H1 (cell line): ENCODE data around the gene ROR1. TPM values are rescaled to one million over a fixed set of nuclear protein-coding genes. Genes with fewer than 3 reads are reported as not detected.

Experiments
- ATF2 ChIP-seq: IDR thresholded peaks from 2 replicates; pipeline ENCODE4 v1.6.1; 2012; ENCODE audit warnings: low read length, inconsistent platforms
- BCL11A ChIP-seq, 2 experiments: IDR thresholded peaks; one replicate each; pipeline ENCODE4 v1.6.1; 2011; ENCODE audit warnings: low read depth in 2 of 2, low read length in 2 of 2, mild to moderate bottlenecking in 2 of 2
- CHD7 ChIP-seq: fragments of 300-600 bp; sonication (generic); IDR thresholded peaks from 2 replicates; pipeline ENCODE4 v1.7.1; 2012; ENCODE audit warnings: low read length, moderate library complexity, mild to moderate bottlenecking, inconsistent platforms; ENCODE audit not compliant: insufficient replicate concordance
- JUND ChIP-seq: IDR thresholded peaks from 2 replicates; pipeline ENCODE4 v1.6.1; 2011; ENCODE audit warnings: mild to moderate bottlenecking, improper control_type of control experiment, low read length
- RAD21 ChIP-seq, 2 experiments: IDR thresholded peaks in 1 of 2; conservative IDR thresholded peaks in 1 of 2; 2 replicates each; pipeline ENCODE4 v1.6.1; 2011; ENCODE audit warnings: low read depth in 2 of 2, low read length in 2 of 2, improper control_type of control experiment in 1 of 2, inconsistent platforms in 1 of 2, mild to moderate bottlenecking in 1 of 2, moderate library complexity in 1 of 2
- TAF7 ChIP-seq: optimal IDR thresholded peaks from 2 replicates; pipeline ENCODE3; 2011; ENCODE audit warnings: low read depth, mild to moderate bottlenecking, inconsistent platforms, low read length, moderate library complexity, borderline replicate concordance
- polyA plus RNA-seq, 7 experiments: library from polyadenylated mRNA; depleted of rRNA in 3 of 7; stranded (reverse) in 5 of 7; unstranded in 2 of 7; fragments of >200 nt in 5 of 7; fragments of 200-250 nt in 2 of 7; gene quantifications; 1 replicate in 5 of 7; 2 replicates in 1 of 7; 4 replicates in 1 of 7; pipeline versions ENCODE4 v1.2.1 to v1.2.3, GENCODE V29; 2011 to 2013; ENCODE audit warnings: missing spikeins in 2 of 7, mixed read lengths in 2 of 7
- total RNA-seq: library from RNA; stranded (reverse); fragmentation: NEBNext Ultra II Directional; extraction: Animal tissue kit (Norgen Biotek cat#: 25700); gene quantifications from 2 replicates; pipeline ENCODE4 v1.2.1, GENCODE V29; 2021

Gene ROR1
- total and polyA plus RNA-seq, 2 of the 8 experiments (the other 6 are each of a cell fraction or from before 2014, with no cell fraction given): 33.6 to 73.6 TPM

- TF ChIP-seq CHD7 (no peak), JUND (no peak), TAF7 (no peak), BCL11A (IDR thresholded peaks at IDR 0.05; ENCODE audit: low read depth in 2 of 2, low read length in 2 of 2) (no peak), RAD21 (IDR thresholded peaks at IDR 0.05 in 1 of 2, conservative IDR thresholded peaks at IDR 0.05 in 1 of 2; ENCODE audit: low read depth in 2 of 2, low read length in 2 of 2) (no peak), ATF2 (no peak)
Measured at GRCh38 chr1:64029037-64029436, 255.2 kb downstream of the ROR1 start (continued).
